Spleen (tissue), 11 donors: ENCODE results near the gene SEPTIN5. TPM values are rescaled to one million over a fixed set of nuclear protein-coding genes. Genes with fewer than 3 reads are reported as not detected.

Source experiments
- DNase-seq: peaks from one replicate; pipeline ENCODE4 v3.0.0-alpha.2; 2020
- H3K27ac ChIP-seq, 8 donors: fragments of 200-600 bp; sonication (generic) in 7 of 8; 1 replicate in 4 of 8; 2 replicates in 4 of 8; pipeline versions ENCODE4 v1.5.0 to v1.8.0; 2016 to 2021; ENCODE audit warnings: inconsistent platforms in 4 of 8, mild to moderate bottlenecking in 4 of 8, moderate library complexity in 1 of 8
- H3K27me3 ChIP-seq, 7 donors: fragments of 200-600 bp; sonication (generic) in 6 of 7; replicated peaks in 1 of 7; 1 replicate in 4 of 7; 2 replicates in 3 of 7; pipeline versions ENCODE4 v1.5.0 to v1.8.0; 2016 to 2021; ENCODE audit warnings: inconsistent platforms in 3 of 7, mild to moderate bottlenecking in 1 of 7
- H3K36me3 ChIP-seq, 6 donors: fragments of 200-600 bp; sonication (generic) in 5 of 6; 1 replicate in 4 of 6; 2 replicates in 2 of 6; pipeline versions ENCODE4 v1.5.0 to v1.8.0; 2016 to 2021; ENCODE audit warnings: inconsistent platforms in 2 of 6
- H3K4me1 ChIP-seq, 6 donors: fragments of 200-600 bp; sonication (generic) in 5 of 6; 1 replicate in 3 of 6; 2 replicates in 3 of 6; pipeline versions ENCODE4 v1.5.0 to v1.8.0; 2016 to 2021; ENCODE audit warnings: inconsistent platforms in 3 of 6
- H3K4me3 ChIP-seq, 8 donors: fragments of 200-600 bp; sonication (generic) in 7 of 8; 1 replicate in 4 of 8; 2 replicates in 4 of 8; pipeline versions ENCODE4 v1.5.0 to v1.8.0; 2016 to 2021; ENCODE audit warnings: inconsistent platforms in 4 of 8, mild to moderate bottlenecking in 4 of 8, moderate library complexity in 2 of 8
- H3K9me3 ChIP-seq, 8 donors: fragments of 200-600 bp; sonication (generic) in 7 of 8; 1 replicate in 4 of 8; 2 replicates in 4 of 8; pipeline versions ENCODE4 v1.5.0 to v1.8.0; 2016 to 2021; ENCODE audit warnings: inconsistent platforms in 4 of 8
- CTCF ChIP-seq, 11 experiments: fragments of 200-600 bp in 7 of 11; fragments of 450-650 bp in 4 of 11; sonication (generic) in 4 of 11; IDR thresholded peaks in 8 of 11; conservative IDR thresholded peaks in 3 of 11; 1 replicate in 7 of 11; 2 replicates in 4 of 11; pipeline versions ENCODE4 v1.4.0 to v1.8.0; 2016 to 2021; ENCODE audit warnings: antibody characterized with exemption in 11 of 11, inconsistent platforms in 4 of 11, mild to moderate bottlenecking in 1 of 11
- POLR2A ChIP-seq, 3 donors: fragments of 450-650 bp; IDR thresholded peaks; one replicate each; pipeline ENCODE4 v1.5.1; 2017; ENCODE audit warnings: antibody characterized with exemption in 3 of 3, mild to moderate bottlenecking in 1 of 3
- POLR2AphosphoS5 ChIP-seq, 3 donors: sonication (generic); formaldehyde crosslinking; IDR thresholded peaks; one replicate each; pipeline ENCODE4 v1.5.1; 2017; ENCODE audit warnings: antibody characterized with exemption in 3 of 3
- WGBS, 5 donors: extraction: QIAGEN DNeasy Blood & Tissue Kit in 3 of 5; methylation state at CpG; one replicate each; pipeline versions ENCODE4 v1.1.5 to v1.1.7; 2013 to 2018; 5-methylcytosine and 5-hydroxymethylcytosine counted together
- intact Hi-C: fragments of 100-400 bp; cut with DNase I; formaldehyde crosslinking; loops from one replicate; pipeline ENCODE4 v1.15.0; 2023; ENCODE audit warnings: low total_unique reads
- polyA plus RNA-seq, 3 donors: library from polyadenylated mRNA; stranded (reverse); fragments of 200-250 nt; gene quantifications; one replicate each; pipeline ENCODE4 v1.2.1, GENCODE V29; 2013
- total RNA-seq, 7 donors: library from RNA; depleted of rRNA in 3 of 7; stranded (reverse); fragments of >200 nt in 3 of 7; fragmentation: NEBNext Ultra II Directional in 4 of 7; extraction: Animal tissue kit (Norgen Biotek cat#: 25700) in 4 of 7; gene quantifications; one replicate each; pipeline versions ENCODE4 v1.1.0 to v1.2.1, GENCODE V29; 2016 to 2021
- donor health status: healthy with polysubstance abuse.
- donor health status: DM: no; HTN: no; CAD: no; lungs with moderate emphysema.
- donor health status: DM: no; HTN: no; CAD: no.
- donor health status: Bipolar disorder and iron deficiency.
- donor health status: healthy.
- donor health status: DM: no; HTN: no; CAD: no.
- donor health status: DM: yes; HTN: yes; CAD: no.

SEPTIN5 gene
- total and polyA plus RNA-seq, 10 donors = 4.0 to 19.2 (median 11.8) TPM

GRCh38 chr22:19737846-19738663 lies 23.8 kb downstream of the SEPTIN5 start:
- WGBS, 5 donors = 70 to 87% (median 85%) methylated on average over 4 to 17 of the region's 17 CpGs
- peaks cover 0 to 10% (median 0%) of the 10 kb centered on the region in 7 donors for H3K27me3 ChIP-seq
- no peak overlapping the region for H3K4me3 ChIP-seq
- no peak for TF ChIP-seq POLR2A (IDR thresholded peaks at IDR 0.05)
- TF ChIP-seq CTCF (IDR thresholded peaks at IDR 0.05 in 8 of 11, conservative IDR thresholded peaks at IDR 0.05 in 3 of 11) = no peak
- TF ChIP-seq POLR2AphosphoS5 (IDR thresholded peaks at IDR 0.05) = no peak
- no peaks in the 10 kb centered on the region for H3K4me1 ChIP-seq
- no peak for DNase-seq
- no peaks in the 10 kb centered on the region for H3K9me3 ChIP-seq
- intact Hi-C loops = no loop called here
- H3K27ac ChIP-seq = no peak overlapping the region
- no peaks in the 10 kb centered on the region for H3K36me3 ChIP-seq

- Histone ChIP-seq H3K4me1 (no peaks in the 10 kb centered on the region), H3K36me3 (no peaks in the 10 kb centered on the region), H3K9me3 (no peaks in the 10 kb centered on the region), H3K27ac (no peak overlapping the region), H3K27me3 (peaks cover 0 to 10% (median 0%) of the 10 kb centered on the region in 7 donors), H3K4me3 (no peak overlapping the region)
- TF ChIP-seq CTCF (IDR thresholded peaks at IDR 0.05 in 8 of 11, conservative IDR thresholded peaks at IDR 0.05 in 3 of 11) (no peak), POLR2AphosphoS5 (IDR thresholded peaks at IDR 0.05) (no peak), POLR2A (IDR thresholded peaks at IDR 0.05) (no peak)
- no peak for DNase-seq
- 71 to 78% (median 75%) methylated on average over 19 to 31 of the region's 31 CpGs for WGBS, 5 donors
- intact Hi-C loops = no loop called here
Observed at GRCh38 chr22:19738664-19739447, 24.6 kb downstream of the SEPTIN5 start.

DNA sequence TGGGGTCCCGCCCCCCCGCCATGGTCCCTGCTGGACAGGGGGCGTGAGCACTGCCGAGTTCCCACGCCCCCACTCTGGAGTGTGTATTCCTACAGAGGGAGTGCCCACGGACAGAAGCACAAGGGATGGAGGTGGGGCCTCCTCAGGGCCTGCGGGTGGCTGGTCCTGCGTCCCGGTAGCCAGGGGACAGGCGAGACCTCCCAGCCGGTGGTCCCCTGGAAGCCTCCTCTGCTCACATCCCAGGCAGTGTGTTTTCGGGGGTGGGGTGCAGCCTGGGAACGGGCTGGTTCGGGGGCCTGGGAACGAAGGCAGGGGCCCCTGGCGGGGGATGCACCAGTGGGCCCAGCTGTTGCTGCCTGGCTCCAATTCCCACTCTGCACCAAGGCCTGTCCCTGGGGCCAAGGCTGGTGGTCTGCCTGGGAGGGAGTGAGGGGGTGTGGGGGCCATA lies 25.2 kb downstream of the SEPTIN5 start:
- no peak for TF ChIP-seq CTCF (IDR thresholded peaks at IDR 0.05 in 8 of 11, conservative IDR thresholded peaks at IDR 0.05 in 3 of 11)
- TF ChIP-seq POLR2AphosphoS5 (IDR thresholded peaks at IDR 0.05) = no peak
- TF ChIP-seq POLR2A (IDR thresholded peaks at IDR 0.05) = no peak
- WGBS, 5 donors = 76 to 80% (median 80%) methylated on average over 5 to 16 of the region's 16 CpGs
- Histone ChIP-seq H3K36me3 (no peaks in the 10 kb centered on the region), H3K9me3 (no peaks in the 10 kb centered on the region), H3K27ac (no peak overlapping the region), H3K4me1 (no peaks in the 10 kb centered on the region), H3K4me3 (no peak overlapping the region), H3K27me3 (peaks cover 0 to 10% (median 0%) of the 10 kb centered on the region in 7 donors)
- no peak for DNase-seq
- intact Hi-C loops = no loop called here
